Caco-2 (cell line): ENCODE results near the gene RNF130. TPM values are rescaled to one million over a fixed set of nuclear protein-coding genes. Genes with fewer than 3 reads are reported as not detected.

ENCODE experiments used
- BruUV-seq: library from RNA; stranded (reverse); fragments of 400-500 nt; replicated peaks from 2 replicates; lab custom pipeline; 2021; lab: Mats Ljungman, UMichigan
- CTCF ChIA-PET: fragments of 300-600 bp; sonication (Branson Sonifier 250); formaldehyde crosslinking; loops from one replicate; lab custom pipeline; 2022; ENCODE audit warnings: antibody characterized with exemption; lab: Charles Lee
- POLR2A ChIA-PET: fragments of 300-600 bp; sonication (Branson Sonifier 250); formaldehyde crosslinking; loops from one replicate; lab custom pipeline; 2022; ENCODE audit warnings: antibody characterized with exemption; lab: Charles Lee
- DNase-seq, 2 experiments: peaks; one replicate each; pipeline versions ENCODE4 v3.0.0 to v3.0.0-alpha.2; 2020 to 2022
- H3K27me3 ChIP-seq: replicated peaks from 2 replicates; pipeline ENCODE4 v1.6.0; 2011; ENCODE audit warnings: low read length; ENCODE audit not compliant: control insufficient read depth, insufficient read depth
- H3K36me3 ChIP-seq: 2 replicates; pipeline ENCODE4 v1.5.1; 2011; ENCODE audit warnings: low read length; ENCODE audit not compliant: control insufficient read depth, insufficient read depth
- H3K4me1 ChIP-seq: fragments of 250-450 bp; sonication (Bioruptor Pico); 2 replicates; pipeline ENCODE4 v1.5.1; 2020; ENCODE audit warnings: mild to moderate bottlenecking
- H3K4me3 ChIP-seq: 2 replicates; pipeline ENCODE4 v1.5.1; 2011; ENCODE audit warnings: low read depth, mild to moderate bottlenecking, control low read depth, low read length
- H3K9me3 ChIP-seq: fragments of 250-450 bp; sonication (Bioruptor Pico); 2 replicates; pipeline ENCODE4 v1.5.1; 2020; ENCODE audit warnings: mild to moderate bottlenecking, moderate library complexity
- H3K27ac Mint-ChIP-seq: one replicate; pipeline ENCODE4 v1.8.0; 2022; ENCODE audit warnings: mixed read lengths; ENCODE audit not compliant: unreplicated experiment
- H3K27me3 Mint-ChIP-seq: one replicate; pipeline ENCODE4 v1.8.0; 2022; ENCODE audit warnings: mixed read lengths; ENCODE audit not compliant: insufficient read depth, unreplicated experiment
- H3K36me3 Mint-ChIP-seq: one replicate; pipeline ENCODE4 v1.8.0; 2022; ENCODE audit warnings: mild to moderate bottlenecking, mixed read lengths; ENCODE audit not compliant: insufficient read depth, unreplicated experiment
- H3K4me1 Mint-ChIP-seq: one replicate; pipeline ENCODE4 v1.8.0; 2022; ENCODE audit warnings: low read depth, mixed read lengths; ENCODE audit not compliant: unreplicated experiment
- H3K4me3 Mint-ChIP-seq: one replicate; pipeline ENCODE4 v1.8.0; 2022; ENCODE audit warnings: mild to moderate bottlenecking, moderate library complexity, mixed read lengths; ENCODE audit not compliant: unreplicated experiment
- H3K9me3 Mint-ChIP-seq: one replicate; pipeline ENCODE4 v1.8.0; 2022; ENCODE audit warnings: mixed read lengths; ENCODE audit not compliant: unreplicated experiment
- intact Hi-C: fragments of 100-400 bp; cut with micrococcal nuclease; formaldehyde crosslinking; loops from one replicate; pipeline ENCODE4 v1.10.0; 2022; ENCODE audit not compliant: unreplicated experiment
- total RNA-seq: library from RNA; stranded (reverse); gene quantifications from 2 replicates; pipeline ENCODE4 v1.2.3, GENCODE V29; 2022
- TF ChIP-seq, protein P1 (sequence below), 2 experiments: fragments of 200-600 bp in 1 of 2; IDR thresholded peaks; 1 replicate in 1 of 2; 2 replicates in 1 of 2; pipeline versions ENCODE4 v1.5.1 to v1.8.0; 2011 to 2022; ENCODE audit warnings: antibody characterized with exemption in 1 of 2, control low read depth in 1 of 2, inconsistent platforms in 1 of 2, low read depth in 1 of 2, low read length in 1 of 2, mild to moderate bottlenecking in 1 of 2, moderate library complexity in 1 of 2; ENCODE audit not compliant: insufficient read depth in 1 of 2, severe bottlenecking in 1 of 2, unreplicated experiment in 1 of 2

The RNF130 gene
- total RNA-seq, 1 experiment from 2014 or later: 34.5 TPM

DNA sequence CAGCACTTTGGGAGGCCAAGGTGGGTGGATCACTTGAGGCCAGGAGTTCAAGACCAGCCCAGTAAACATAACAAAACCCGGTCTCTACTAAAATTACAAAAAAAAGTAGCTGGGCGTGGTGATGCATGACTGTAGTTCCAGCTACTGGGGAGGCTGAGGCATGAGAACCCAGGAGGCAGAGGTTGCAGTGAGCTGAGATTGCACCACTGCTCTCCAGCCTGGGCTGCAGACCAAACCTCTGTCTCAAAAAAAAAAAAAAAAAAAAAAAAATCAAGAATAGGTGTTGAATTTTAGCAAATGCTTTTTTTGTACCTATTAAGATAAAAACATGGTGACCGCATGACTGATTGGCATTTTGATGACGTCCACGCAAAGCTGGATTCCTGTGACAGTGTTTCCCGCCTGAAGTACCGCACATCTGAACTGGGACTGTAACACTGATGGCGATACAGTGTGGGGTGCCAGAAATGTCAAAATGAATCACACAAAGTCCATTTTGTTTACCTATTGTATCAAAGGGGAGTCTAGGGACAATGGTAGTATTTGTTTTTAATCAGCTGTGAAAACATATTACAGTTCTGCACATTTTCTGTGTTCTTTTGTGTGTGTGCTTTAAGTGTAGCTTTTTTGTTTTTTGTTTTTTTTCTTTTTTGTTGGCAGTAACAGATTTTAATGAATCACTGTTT is 140.6 kb downstream of the RNF130 start:
- ChIA-PET POLR2A (no interaction called here), CTCF (interaction anchor here (0.6 to 0.7 kb wide), 3 partner anchors 16 to 55 kb away, joined by 3 to 7 read pairs (median 4); no protein-coding TSS in a partner anchor)
- intact Hi-C loops: no loop called here
- TF ChIP-seq, protein P1, sequence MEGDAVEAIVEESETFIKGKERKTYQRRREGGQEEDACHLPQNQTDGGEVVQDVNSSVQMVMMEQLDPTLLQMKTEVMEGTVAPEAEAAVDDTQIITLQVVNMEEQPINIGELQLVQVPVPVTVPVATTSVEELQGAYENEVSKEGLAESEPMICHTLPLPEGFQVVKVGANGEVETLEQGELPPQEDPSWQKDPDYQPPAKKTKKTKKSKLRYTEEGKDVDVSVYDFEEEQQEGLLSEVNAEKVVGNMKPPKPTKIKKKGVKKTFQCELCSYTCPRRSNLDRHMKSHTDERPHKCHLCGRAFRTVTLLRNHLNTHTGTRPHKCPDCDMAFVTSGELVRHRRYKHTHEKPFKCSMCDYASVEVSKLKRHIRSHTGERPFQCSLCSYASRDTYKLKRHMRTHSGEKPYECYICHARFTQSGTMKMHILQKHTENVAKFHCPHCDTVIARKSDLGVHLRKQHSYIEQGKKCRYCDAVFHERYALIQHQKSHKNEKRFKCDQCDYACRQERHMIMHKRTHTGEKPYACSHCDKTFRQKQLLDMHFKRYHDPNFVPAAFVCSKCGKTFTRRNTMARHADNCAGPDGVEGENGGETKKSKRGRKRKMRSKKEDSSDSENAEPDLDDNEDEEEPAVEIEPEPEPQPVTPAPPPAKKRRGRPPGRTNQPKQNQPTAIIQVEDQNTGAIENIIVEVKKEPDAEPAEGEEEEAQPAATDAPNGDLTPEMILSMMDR (IDR thresholded peaks at IDR 0.05; ENCODE audit: insufficient read depth in 1 of 2, low read depth in 1 of 2, low read length in 1 of 2, severe bottlenecking in 1 of 2, unreplicated experiment in 1 of 2): no peak
- H3K27me3 Mint-ChIP-seq: no peaks in the 10 kb centered on the region
- Histone ChIP-seq H3K4me3 (no peak overlapping the region), H3K9me3 (no peaks in the 10 kb centered on the region), H3K36me3 (no peaks in the 10 kb centered on the region), H3K27me3 (no peaks in the 10 kb centered on the region), H3K4me1 (no peaks in the 10 kb centered on the region)
- no peaks in the 10 kb centered on the region for H3K4me1 Mint-ChIP-seq
- DNase-seq: no peak
- H3K36me3 Mint-ChIP-seq: no peaks in the 10 kb centered on the region
- H3K9me3 Mint-ChIP-seq: no peaks in the 10 kb centered on the region
- H3K27ac Mint-ChIP-seq: no peak overlapping the region
- no TSS peak for BruUV-seq
- no peak overlapping the region for H3K4me3 Mint-ChIP-seq

DNA sequence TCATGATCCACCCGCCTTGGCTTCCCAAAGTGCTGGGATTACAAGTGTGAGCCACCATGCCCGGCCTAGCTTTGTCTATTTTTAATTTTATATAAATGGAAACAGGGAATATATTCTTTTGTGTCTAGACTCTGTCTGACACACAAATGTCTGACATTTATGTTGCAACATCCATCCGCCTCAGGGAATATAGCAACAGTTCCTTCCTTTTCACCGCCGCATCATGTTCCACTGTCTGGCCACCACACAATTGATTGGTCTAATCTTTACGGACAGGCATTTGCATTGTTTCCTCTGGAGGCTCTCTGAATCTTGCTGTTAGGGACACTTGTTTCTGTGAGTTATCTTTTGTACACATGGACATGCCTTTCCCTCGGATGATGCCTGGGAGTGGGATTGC is 143.7 kb downstream of the RNF130 start:
- POLR2A ChIA-PET: no interaction called here
- no TSS peak for BruUV-seq

DNA sequence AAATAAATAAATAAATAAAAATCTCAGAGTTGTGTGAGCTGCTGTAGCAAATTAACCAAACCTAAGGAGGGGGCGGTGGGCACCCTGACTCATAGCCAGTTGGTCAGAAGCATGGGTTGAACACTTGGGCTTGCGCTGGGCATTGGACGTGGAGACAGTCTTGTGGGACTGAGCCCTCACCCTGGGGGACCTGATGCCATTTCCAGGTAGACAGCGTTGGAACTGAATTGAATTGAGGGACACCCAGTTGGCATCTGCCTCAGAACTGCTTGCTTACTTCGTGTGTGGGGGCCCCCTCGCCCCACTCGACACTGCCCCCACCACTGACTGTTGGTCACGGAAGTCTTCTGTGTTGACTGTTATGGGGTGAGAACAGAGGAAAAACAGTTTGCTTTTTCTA is 144.9 kb downstream of the RNF130 start:
- Histone ChIP-seq H3K36me3 (no peaks in the 10 kb centered on the region), H3K4me3 (no peak overlapping the region), H3K27me3 (no peaks in the 10 kb centered on the region), H3K9me3 (no peaks in the 10 kb centered on the region), H3K4me1 (no peaks in the 10 kb centered on the region)
- ChIA-PET POLR2A (no interaction called here), CTCF (no interaction called here)
- no peak for DNase-seq
- no TSS peak for BruUV-seq
- Mint-ChIP-seq H3K27ac (no peak overlapping the region), H3K36me3 (no peaks in the 10 kb centered on the region), H3K9me3 (no peaks in the 10 kb centered on the region), H3K4me1 (no peaks in the 10 kb centered on the region), H3K27me3 (no peaks in the 10 kb centered on the region), H3K4me3 (no peak overlapping the region)
- TF ChIP-seq, protein P1 (IDR thresholded peaks at IDR 0.05; ENCODE audit: insufficient read depth in 1 of 2, low read depth in 1 of 2, low read length in 1 of 2, severe bottlenecking in 1 of 2, unreplicated experiment in 1 of 2): no peak
- intact Hi-C loops: no loop called here

More for the DNA sequence above, 143.7 kb downstream of the RNF130 start:
- no peak overlapping the region for H3K27ac Mint-ChIP-seq
- H3K27me3 Mint-ChIP-seq: no peaks in the 10 kb centered on the region
- no peaks in the 10 kb centered on the region for H3K4me1 ChIP-seq
- DNase-seq: no peak
- CTCF ChIA-PET: no interaction called here
- H3K4me3 Mint-ChIP-seq: no peak overlapping the region
- no peaks in the 10 kb centered on the region for H3K4me1 Mint-ChIP-seq
- no peaks in the 10 kb centered on the region for H3K36me3 Mint-ChIP-seq
- TF ChIP-seq, protein P1 (IDR thresholded peaks at IDR 0.05; ENCODE audit: insufficient read depth in 1 of 2, low read depth in 1 of 2, low read length in 1 of 2, severe bottlenecking in 1 of 2, unreplicated experiment in 1 of 2): no peak
- no peaks in the 10 kb centered on the region for H3K9me3 ChIP-seq
- H3K36me3 ChIP-seq: no peaks in the 10 kb centered on the region
- H3K4me3 ChIP-seq: no peak overlapping the region
- no peaks in the 10 kb centered on the region for H3K27me3 ChIP-seq
- intact Hi-C loops: no loop called here
- H3K9me3 Mint-ChIP-seq: no peaks in the 10 kb centered on the region
